Gastroesophageal sphincter (tissue), 4 donors: Measurements from ENCODE around the gene SH3RF2. TPM values are rescaled to one million over a fixed set of nuclear protein-coding genes. Genes with fewer than 3 reads are reported as not detected.

Experiments used
- ATAC-seq: fragments of 150-250 bp; one replicate; pipeline ENCODE4 v1.9.1; 2016; ENCODE audit warnings: mild to moderate bottlenecking, moderate library complexity
- H3K27ac ChIP-seq, 4 donors: fragments of 200-600 bp; sonication (generic) in 3 of 4; 1 replicate in 3 of 4; 2 replicates in 1 of 4; pipeline ENCODE4 v1.5.1; 2016 to 2019
- H3K27me3 ChIP-seq: fragments of 200-600 bp; sonication (generic); one replicate; pipeline ENCODE4 v1.5.1; 2019
- H3K36me3 ChIP-seq, 2 donors: fragments of 200-600 bp; sonication (generic); one replicate each; pipeline ENCODE4 v1.5.1; 2019; ENCODE audit warnings: control low read depth in 1 of 2
- H3K4me1 ChIP-seq, 3 donors: fragments of 200-600 bp; sonication (generic); 1 replicate in 2 of 3; 2 replicates in 1 of 3; pipeline ENCODE4 v1.5.1; 2016 to 2019; ENCODE audit warnings: control low read depth in 2 of 3
- H3K4me3 ChIP-seq, 2 donors: fragments of 200-600 bp; sonication (generic); one replicate each; pipeline ENCODE4 v1.5.1; 2019; ENCODE audit warnings: mild to moderate bottlenecking in 1 of 2, moderate library complexity in 1 of 2
- H3K9me3 ChIP-seq, 3 donors: fragments of 200-600 bp; sonication (generic); one replicate each; pipeline ENCODE4 v1.5.1; 2017 to 2019; ENCODE audit warnings: control low read depth in 2 of 3
- EP300 ChIP-seq: sonication (generic); formaldehyde crosslinking; IDR thresholded peaks from one replicate; pipeline ENCODE4 v1.6.1; 2017; ENCODE audit warnings: antibody characterized with exemption, mild to moderate bottlenecking
- POLR2A ChIP-seq, 2 donors: fragments of 450-650 bp; IDR thresholded peaks; one replicate each; pipeline ENCODE4 v1.6.1; 2017; ENCODE audit warnings: antibody characterized with exemption in 2 of 2, mild to moderate bottlenecking in 2 of 2, moderate library complexity in 1 of 2
- POLR2AphosphoS5 ChIP-seq: sonication (generic); formaldehyde crosslinking; IDR thresholded peaks from one replicate; pipeline ENCODE4 v1.6.1; 2017; ENCODE audit warnings: antibody characterized with exemption
- WGBS, 2 donors: methylation state at CpG; one replicate each; pipeline ENCODE4 v1.1.5; 2018; ENCODE audit warnings: low coverage in 1 of 2; 5-methylcytosine and 5-hydroxymethylcytosine counted together
- total RNA-seq, 4 donors: library from RNA; depleted of rRNA; stranded (reverse); fragments of >200 nt; gene quantifications; one replicate each; pipeline ENCODE4 v1.1.0, GENCODE V29; 2016
- TF ChIP-seq, protein P1 (sequence below), 4 experiments: fragments of 200-600 bp in 2 of 4; fragments of 450-650 bp in 2 of 4; sonication (generic) in 1 of 4; IDR thresholded peaks; one replicate each; pipeline ENCODE4 v1.5.1; 2017 to 2019; ENCODE audit warnings: antibody characterized with exemption in 4 of 4, mild to moderate bottlenecking in 2 of 4, moderate library complexity in 2 of 4

SH3RF2 gene
- total RNA-seq, 4 donors from 2014 or later: 0.27 to 5.2 (median 1.0) TPM

DNA sequence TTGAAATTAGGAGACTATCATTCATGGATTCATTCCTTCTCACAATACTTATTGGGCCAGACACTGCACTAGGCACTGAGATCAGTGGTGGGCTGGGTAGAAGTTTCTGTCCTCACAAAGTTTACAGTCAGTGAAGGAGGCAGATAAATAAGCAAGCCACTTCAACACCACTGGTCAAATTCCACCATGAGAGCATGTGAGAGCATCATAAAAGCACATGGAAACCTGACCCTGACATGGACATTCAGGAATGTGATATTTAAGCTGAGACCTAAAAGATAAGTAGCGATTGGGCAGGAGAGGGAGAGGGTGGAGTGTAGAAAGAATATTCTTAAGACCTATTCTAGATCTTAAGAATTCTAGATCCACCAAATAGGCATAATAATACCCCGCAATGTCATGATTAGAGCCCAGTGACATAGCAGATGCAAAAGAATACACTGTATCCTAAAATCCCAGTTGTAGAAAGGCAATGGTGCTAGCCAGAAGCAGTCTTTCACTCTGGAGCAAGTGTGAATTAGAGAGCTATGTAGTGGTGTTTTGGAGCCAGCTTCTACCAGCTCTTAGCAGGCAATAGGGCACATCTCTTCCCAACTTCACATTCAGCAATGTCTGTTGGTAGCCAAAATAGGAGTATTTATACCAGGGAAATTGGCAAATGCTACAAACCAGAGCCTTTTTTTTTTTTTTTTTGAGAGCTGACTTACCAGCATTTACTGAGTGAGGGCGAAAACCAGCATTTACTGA, 46.4 kb downstream of the SH3RF2 start:
- Histone ChIP-seq H3K4me1 (no peaks in the 10 kb centered on the region), H3K27me3 (peaks cover 4% of the 10 kb centered on the region), H3K9me3 (no peaks in the 10 kb centered on the region), H3K27ac (no peak overlapping the region), H3K36me3 (no peaks in the 10 kb centered on the region), H3K4me3 (no peak overlapping the region)
- TF ChIP-seq EP300 (no peak), POLR2AphosphoS5 (no peak)
- ATAC-seq: no peak
- 85 to 87% methylated on average over 2 to 3 of the region's 3 CpGs for WGBS, 2 donors

DNA sequence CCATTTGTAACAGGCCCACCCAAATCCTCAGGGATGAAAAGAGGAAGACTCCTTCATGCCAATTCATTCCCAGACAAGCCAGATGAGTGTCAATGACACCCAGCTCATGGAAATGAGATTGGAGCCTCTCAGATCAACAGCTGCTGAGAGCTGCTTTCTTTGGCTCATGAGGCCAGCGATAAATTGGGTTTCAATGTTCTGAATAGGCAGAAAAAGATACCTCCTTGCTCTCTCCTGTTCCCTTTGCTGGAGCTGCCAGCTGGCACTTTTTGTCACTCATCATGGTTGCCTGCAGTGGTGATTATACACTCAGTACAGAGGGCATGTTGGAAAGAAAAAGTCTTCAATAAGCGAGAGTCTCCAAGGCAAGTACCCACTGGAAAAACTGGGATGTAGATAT, 47.1 kb downstream of the SH3RF2 start:
- H3K4me3 ChIP-seq: no peak overlapping the region
- H3K4me1 ChIP-seq: no peaks in the 10 kb centered on the region
- TF ChIP-seq EP300 (no peak), POLR2AphosphoS5 (no peak), POLR2A (IDR thresholded peaks at IDR 0.05) (no peak)
- TF ChIP-seq, protein P1, sequence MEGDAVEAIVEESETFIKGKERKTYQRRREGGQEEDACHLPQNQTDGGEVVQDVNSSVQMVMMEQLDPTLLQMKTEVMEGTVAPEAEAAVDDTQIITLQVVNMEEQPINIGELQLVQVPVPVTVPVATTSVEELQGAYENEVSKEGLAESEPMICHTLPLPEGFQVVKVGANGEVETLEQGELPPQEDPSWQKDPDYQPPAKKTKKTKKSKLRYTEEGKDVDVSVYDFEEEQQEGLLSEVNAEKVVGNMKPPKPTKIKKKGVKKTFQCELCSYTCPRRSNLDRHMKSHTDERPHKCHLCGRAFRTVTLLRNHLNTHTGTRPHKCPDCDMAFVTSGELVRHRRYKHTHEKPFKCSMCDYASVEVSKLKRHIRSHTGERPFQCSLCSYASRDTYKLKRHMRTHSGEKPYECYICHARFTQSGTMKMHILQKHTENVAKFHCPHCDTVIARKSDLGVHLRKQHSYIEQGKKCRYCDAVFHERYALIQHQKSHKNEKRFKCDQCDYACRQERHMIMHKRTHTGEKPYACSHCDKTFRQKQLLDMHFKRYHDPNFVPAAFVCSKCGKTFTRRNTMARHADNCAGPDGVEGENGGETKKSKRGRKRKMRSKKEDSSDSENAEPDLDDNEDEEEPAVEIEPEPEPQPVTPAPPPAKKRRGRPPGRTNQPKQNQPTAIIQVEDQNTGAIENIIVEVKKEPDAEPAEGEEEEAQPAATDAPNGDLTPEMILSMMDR (IDR thresholded peaks at IDR 0.05): no peak
- H3K27me3 ChIP-seq: peaks cover 4% of the 10 kb centered on the region
- 66 to 100% methylated on average over 2 of the region's 2 CpGs for WGBS, 2 donors
- no peak for ATAC-seq
- H3K9me3 ChIP-seq: no peaks in the 10 kb centered on the region
- no peaks in the 10 kb centered on the region for H3K36me3 ChIP-seq
- no peak overlapping the region for H3K27ac ChIP-seq

DNA sequence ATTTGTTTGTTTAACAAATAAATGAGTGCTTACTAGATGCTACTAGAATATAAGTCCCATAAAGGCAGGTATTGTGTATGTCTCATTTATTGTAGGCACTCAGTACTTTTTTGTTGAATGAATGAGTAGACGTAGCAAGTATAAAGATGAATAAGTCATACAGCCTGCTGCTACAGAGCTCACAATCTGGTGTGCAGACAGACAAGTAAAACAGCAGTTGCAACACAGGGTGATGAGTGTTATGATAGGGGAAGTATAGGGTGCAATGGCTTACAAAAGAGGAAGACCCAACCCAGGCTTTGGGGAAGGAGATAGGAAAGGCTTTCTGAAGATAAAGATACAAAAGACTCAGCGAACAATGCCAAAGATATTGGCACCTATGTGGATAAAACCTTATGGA, 47.7 kb downstream of the SH3RF2 start:
- Histone ChIP-seq H3K4me3 (no peak overlapping the region), H3K27me3 (peaks cover 4% of the 10 kb centered on the region), H3K9me3 (no peaks in the 10 kb centered on the region), H3K36me3 (no peaks in the 10 kb centered on the region), H3K4me1 (no peaks in the 10 kb centered on the region), H3K27ac (no peak overlapping the region)
- WGBS, 2 donors: 71 to 77% methylated on average over 1 to 2 of the region's 2 CpGs
- TF ChIP-seq, protein P1 (IDR thresholded peaks at IDR 0.05): no peak
- no peak for TF ChIP-seq POLR2AphosphoS5
- no peak for TF ChIP-seq POLR2A (IDR thresholded peaks at IDR 0.05)
- no peak for TF ChIP-seq EP300
- ATAC-seq: no peak

DNA sequence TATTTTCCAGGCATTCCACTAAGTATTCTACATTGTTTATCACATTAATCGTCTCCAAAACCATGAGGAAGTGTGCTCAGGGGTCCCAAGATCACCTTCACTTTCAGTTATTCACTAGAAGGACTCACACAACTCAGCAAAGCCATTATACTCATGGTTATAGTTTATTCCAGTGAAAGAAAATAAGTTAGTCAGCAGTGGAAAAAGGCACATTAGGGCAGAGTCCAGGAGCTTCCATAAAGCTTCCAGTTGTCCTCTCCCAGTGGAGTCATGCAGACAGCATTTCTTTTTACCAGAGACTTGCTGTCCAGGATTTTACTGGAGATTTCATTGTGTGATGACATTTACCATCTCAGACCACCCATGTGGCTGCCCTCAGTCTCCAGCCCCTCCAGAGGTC, 51.5 kb downstream of the SH3RF2 start:
- no peak for TF ChIP-seq EP300
- TF ChIP-seq POLR2A (IDR thresholded peaks at IDR 0.05): no peak
- TF ChIP-seq, protein P1 (IDR thresholded peaks at IDR 0.05): no peak
- TF ChIP-seq POLR2AphosphoS5: no peak
- WGBS, 2 donors: 60 to 76% methylated on average over 1 of the region's 1 CpG
- Histone ChIP-seq H3K36me3 (no peaks in the 10 kb centered on the region), H3K4me1 (no peaks in the 10 kb centered on the region), H3K4me3 (no peak overlapping the region), H3K27ac (no peak overlapping the region), H3K27me3 (peaks cover 4% of the 10 kb centered on the region), H3K9me3 (no peaks in the 10 kb centered on the region)
- no peak for ATAC-seq

DNA sequence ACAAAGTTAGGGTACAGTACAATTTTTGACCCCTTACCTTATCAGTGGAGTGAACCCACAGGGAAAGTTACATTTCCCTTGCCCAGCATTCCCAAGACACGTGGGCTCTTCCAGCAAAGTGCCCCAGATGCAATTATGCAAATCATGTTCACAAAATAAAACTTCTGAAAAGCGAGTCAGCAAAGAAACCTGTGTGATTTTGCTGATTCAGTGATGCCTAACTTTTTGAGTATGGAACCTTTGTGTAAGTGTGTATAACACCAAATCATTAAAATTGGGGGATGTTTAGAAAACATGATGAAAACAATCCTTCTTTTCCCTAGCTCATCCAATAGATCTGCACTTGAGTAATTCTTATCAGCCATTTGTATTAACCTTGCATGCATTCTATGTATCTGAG, 52.6 kb downstream of the SH3RF2 start:
- WGBS, 2 donors: 80 to 83% methylated on average over 1 to 2 of the region's 2 CpGs
- Histone ChIP-seq H3K27me3 (peaks cover 4% of the 10 kb centered on the region), H3K27ac (no peak overlapping the region), H3K4me1 (no peaks in the 10 kb centered on the region), H3K9me3 (peaks cover 0 to 11% (median 0%) of the 10 kb centered on the region in 3 donors), H3K4me3 (no peak overlapping the region), H3K36me3 (no peaks in the 10 kb centered on the region)
- ATAC-seq: no peak
- TF ChIP-seq POLR2A (IDR thresholded peaks at IDR 0.05): no peak
- TF ChIP-seq, protein P1 (IDR thresholded peaks at IDR 0.05): no peak
- no peak for TF ChIP-seq EP300
- no peak for TF ChIP-seq POLR2AphosphoS5
